ENCODE results near the gene RIMBP2.

- TF ChIP-seq CTCF (IDR thresholded peaks at IDR 0.05; ENCODE audit: poor library complexity, severe bottlenecking) (no peak), RAD21 (conservative IDR thresholded peaks at IDR 0.05) (no peak), EP300 (conservative IDR thresholded peaks at IDR 0.05; ENCODE audit: poor library complexity, severe bottlenecking) (no peak), REST (IDR thresholded peaks at IDR 0.05; ENCODE audit: borderline replicate concordance) (no peak), EZH2 (IDR thresholded peaks at IDR 0.05; ENCODE audit: borderline replicate concordance, insufficient read depth, low read length, poor library complexity, severe bottlenecking) (no peak)
Measured at GRCh38 chr12:130680451-130680990, 35.6 kb downstream of the RIMBP2 start.

Measured in neural cell (in vitro differentiated cells).